ENCODE data around the gene PRSS50.

The PRSS50 gene

DNA sequence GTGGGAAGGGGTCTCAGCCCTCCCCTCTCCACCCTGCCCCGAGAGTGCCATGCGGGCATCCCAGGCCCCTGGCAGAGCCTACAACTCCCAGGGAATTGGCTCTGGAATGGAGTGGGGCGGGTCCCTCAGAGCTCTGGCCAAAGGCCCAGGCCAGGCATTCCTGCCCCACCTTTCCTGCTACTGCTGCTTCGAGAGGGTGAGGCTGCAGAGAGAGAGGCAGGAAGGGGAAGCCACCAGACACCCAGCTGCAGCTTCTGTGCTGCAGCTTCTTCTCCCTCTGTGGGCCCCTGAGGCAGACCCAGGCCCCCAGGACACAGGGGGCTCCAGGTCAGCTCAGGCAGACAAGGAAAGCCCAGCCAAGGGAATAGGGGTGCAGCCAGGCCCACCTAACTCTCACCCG is 26.9 kb downstream of the PRSS50 start:
- DNase-seq, result no peak

DNA sequence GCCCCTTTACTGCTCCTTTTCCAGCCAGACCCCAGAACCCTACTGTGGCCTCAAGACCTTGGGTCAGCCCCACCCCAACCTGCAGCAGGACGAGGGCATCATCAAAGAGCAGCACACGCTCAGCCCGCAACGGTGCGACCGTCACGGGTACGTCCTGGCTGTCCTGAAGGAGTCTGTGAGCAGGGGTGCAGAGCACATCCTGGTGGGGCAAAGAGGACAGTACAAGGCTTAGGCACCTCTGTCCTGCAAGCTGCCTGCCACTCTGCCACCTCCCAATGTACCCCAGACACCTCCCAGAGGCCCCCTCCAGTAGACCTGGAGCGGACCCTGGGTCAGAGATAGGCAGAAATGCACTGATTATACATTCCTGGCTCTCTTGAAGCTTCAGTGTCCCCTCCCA is 32.2 kb downstream of the PRSS50 start:
- no peak for DNase-seq

DNA sequence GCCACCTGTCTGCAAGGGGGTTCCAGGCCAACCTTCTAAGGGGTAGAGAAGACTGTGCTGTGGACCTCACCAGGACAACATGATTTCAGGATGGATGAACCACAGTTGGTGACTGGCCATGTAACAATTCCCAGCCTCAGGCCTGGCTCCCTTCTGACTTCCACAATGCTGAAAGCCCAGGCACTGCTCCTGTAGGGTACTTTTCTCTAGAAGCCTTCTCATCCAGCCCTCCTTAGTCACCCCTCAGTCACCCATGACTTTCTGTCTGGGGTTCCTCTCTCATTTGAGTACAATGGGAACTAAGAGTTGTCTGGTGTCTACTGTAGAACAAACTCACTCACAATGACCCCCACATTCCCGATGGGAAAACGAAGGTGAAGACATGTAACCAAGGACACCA is 32.8 kb downstream of the PRSS50 start:
- DNase-seq, result no peak

DNA sequence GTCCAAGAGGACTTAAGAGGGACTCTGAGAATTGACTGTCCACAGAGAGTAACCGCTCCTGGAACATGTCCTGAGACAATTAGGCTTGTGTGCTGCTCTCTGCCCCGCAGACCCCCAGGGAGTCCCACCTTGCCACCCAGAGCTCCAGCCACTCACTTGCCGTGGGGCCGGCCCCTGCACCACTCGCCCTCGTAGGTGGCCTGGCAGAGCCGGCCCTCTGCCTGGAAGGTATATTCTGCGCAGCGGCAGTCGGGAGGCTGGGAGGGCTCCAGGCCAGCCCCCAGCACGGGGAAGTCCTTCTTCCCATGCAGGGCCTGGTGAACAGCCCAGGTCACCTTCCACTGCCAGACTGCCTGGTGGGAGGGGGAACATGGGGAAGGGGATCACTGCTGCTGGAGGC is 34.7 kb downstream of the PRSS50 start:
- no peak for DNase-seq

DNA sequence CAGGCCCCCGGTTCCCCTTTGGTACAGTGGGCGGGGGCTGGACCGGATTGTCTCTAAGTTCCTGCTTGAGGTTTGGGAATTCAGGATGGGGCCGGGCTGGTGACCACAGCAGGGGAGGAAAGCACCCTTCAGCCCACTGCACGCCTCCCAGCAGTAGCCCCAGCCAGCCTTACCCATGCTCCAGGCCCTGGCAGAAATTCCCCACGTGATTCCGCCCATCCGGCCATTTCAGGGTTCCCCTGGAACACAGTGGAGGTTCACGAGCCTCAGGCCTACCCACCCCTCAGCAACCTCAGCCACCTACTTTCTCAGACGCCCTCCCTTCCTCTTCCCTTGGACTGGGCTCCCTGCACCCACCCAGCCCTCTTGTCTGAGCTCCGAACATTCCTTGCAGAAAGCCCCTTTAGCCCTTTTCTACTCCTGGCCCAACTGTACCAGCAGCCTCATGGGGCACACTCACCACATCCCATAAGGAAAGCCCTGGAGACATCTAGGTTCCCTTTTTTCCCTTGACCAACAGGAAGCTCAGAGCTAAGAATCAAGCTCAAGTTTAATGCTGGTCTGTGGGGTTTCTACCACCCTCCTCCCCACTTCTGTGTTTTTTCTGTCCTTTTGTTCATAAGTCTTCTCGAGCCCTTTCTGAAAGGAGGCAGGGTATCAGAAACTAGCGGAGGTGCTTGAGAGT is 35.7 kb downstream of the PRSS50 start:
- DNase-seq, result no peak

DNA sequence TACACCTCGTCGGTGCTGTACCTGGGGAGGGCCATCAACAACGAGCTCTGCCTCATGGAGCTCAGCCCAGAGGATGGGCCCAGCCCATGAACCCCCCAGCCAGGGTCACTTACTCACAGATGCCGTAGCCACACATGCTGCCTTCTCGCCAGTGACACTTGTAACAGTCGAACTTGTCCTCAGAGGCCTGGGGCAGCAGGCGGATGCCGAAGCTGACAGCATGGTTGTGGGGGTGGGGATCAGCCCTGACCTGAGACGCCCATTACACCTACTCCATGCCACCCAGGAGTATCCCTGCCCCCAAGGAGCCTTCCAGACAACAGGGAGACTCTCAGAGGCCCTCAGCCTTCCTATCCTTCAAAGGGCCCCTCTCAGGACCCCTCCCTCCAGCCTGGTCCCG is 36.3 kb downstream of the PRSS50 start:
- DNase-seq, result no peak

DNA sequence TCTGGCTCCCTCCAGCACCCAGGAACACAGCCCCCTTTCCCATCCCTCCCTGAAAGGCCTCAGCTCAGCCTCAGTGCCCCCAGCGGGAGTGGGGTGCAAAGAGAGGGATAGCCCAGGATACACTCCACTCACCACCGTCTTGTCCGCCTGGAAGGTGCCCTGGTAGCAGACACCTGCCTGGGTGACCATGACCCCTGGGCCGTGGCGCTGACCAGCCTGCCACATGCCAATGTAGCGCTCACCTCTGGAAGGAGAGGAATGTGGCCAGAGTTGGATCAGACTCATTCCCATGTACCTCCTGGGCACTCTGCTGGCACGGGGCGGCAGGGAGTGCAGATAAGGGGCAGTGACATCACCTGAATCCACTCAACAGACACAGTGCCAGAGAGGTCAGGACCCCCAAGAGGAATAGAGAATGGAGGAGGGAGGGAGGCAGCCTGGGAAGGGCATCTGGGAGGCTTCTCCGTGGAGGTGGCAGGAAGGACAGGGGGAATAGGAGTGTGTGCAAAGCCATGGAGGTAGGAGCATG is 37.3 kb downstream of the PRSS50 start:
- no peak for DNase-seq

DNA sequence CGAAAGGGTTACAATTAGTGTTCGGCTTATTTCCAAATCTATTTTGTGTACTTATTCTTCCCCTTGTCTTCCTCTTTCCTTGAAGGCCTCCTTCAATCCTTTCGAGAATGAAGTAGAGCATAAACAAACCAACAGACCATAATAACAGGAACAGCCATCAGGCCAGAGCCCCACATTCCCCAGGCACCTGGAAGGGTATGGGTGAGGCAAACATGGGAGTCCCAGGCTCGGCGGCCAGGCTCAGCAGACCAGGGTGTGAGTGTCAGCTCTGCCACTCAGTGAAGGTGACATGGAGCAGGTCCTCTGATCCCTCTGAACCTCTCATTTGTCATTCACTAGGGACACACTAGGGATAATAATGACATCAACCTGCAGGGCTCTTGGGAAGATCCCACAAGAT is 38.0 kb downstream of the PRSS50 start:
- no peak for DNase-seq

DNA sequence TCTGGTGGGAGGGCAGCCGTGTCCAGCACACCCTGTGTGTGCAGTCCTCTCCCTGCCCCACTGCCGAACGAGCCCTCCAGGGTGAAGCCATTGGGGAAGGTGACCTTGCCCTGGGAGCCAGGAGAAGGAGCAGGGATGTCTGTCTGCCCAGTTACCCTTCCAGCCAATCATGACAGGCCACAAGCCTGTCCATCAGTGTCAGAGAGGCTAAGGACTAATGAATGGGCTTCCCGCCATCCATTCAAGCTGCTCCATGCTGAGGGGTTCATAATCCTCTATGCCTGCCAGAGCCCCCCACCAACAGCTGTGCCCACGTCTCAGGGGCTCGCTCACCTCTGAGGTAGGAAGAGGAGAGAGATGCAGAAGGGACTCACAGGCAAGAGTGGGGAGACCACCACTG is 39.4 kb downstream of the PRSS50 start:
- no peak for DNase-seq

DNA sequence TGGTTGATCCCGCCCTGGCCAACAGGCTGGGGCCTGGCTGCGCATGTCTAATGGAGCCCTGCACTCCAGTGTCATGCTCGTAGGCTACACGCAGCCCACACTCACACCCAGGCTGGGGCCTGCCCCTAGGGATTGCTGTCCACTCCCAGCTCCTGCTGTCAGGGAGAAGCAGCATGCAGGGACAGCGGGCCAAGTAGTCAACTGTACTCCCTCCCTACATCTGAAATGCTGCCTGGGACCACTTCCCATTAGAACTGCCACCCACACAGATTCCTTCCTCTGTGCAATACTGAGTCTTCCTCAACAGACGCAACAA is 40.3 kb downstream of the PRSS50 start:
- DNase-seq, result no peak

DNA sequence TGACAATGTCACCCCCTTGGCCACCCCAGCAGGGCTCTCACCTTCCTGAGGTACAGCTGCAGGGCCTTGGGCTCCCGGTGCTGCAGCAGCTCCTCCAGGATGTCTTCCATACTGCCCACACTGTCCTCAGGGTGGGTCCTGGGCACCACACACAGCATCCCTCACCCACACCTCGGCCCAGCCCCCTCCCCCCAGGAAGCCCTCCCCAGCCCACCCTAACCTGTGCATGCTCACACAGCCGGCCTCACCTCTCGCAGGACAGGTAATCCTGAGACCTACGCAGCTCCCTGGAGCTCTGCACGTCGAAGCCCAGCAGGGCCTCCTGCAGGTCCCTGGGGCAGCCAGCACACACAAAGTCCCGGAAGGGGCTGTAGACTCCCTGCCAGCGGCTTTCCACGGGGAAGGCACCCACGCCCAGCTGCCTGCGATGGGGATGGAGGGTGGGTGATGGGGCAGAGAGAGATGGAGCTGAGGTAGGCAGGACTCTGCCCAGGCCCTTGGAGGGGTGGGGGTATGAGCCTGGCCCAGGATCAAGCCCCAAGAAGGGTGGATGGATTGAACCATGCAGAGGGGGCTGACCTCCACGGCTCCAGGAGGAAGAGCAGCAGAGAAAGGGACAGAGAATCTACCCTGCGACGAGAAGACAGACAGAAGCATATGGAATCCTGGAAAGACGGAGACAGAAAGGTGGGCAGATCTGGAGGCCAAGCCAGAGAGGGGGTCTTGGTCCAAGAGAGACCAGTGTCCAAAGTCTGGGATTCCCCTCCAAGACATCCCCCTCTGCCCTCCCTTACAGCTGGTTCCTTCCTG is 40.9 kb downstream of the PRSS50 start:
- no peak for DNase-seq

DNA sequence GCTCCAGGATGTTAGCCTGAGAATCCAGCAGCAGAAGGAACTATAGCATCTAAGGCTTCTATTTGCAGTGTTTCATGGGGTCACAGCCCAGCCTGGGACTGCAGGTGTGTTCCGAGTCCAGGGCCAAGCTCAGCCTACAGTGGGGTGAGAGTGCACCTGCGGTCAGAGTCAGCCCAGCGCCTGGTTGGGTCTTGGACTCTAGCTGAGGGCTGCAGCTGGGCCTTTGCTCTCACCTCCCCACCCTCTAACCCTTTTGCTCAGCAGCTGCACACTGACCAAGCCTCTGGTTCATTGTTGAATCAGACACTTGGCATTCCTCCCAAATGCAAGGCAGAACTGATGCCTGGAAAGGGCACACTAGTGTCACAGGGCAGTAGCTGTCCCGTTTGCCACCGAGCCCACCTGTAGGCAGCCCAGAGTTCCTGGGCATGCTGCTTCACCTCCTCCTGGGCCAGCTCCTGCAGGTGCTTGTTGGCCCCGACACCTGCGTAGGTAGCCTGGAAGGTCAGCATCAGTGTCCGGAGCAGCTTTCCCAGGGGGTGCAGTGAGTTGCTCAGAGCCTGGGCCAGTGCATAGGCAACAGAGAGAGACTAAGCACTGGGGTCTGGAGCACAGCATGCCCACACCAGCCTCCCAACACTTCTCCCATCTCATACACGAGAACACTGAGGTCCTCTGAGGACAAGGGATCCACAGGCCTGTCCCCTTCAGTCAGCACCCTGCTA is 41.7 kb downstream of the PRSS50 start:
- DNase-seq, result no peak

DNA sequence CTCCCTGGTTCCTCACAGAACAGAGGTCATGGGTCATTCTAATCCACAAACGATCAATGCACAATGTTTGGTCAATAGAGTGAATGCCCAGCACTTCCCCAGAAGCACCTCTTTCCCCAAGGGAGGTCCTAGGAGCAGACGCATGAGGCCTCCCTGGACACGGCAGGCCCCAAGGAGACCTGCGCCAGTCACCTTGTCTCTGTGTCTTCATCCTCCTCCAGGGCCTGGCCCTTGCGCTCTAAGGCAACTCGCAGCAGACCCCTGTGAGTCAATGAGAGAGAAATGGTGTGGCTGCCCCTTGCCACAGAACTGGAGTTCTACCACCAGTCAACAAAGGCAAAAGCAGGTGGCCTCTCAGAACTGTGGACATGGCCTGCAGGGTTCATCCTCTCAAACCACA is 42.2 kb downstream of the PRSS50 start:
- no peak for DNase-seq

DNA sequence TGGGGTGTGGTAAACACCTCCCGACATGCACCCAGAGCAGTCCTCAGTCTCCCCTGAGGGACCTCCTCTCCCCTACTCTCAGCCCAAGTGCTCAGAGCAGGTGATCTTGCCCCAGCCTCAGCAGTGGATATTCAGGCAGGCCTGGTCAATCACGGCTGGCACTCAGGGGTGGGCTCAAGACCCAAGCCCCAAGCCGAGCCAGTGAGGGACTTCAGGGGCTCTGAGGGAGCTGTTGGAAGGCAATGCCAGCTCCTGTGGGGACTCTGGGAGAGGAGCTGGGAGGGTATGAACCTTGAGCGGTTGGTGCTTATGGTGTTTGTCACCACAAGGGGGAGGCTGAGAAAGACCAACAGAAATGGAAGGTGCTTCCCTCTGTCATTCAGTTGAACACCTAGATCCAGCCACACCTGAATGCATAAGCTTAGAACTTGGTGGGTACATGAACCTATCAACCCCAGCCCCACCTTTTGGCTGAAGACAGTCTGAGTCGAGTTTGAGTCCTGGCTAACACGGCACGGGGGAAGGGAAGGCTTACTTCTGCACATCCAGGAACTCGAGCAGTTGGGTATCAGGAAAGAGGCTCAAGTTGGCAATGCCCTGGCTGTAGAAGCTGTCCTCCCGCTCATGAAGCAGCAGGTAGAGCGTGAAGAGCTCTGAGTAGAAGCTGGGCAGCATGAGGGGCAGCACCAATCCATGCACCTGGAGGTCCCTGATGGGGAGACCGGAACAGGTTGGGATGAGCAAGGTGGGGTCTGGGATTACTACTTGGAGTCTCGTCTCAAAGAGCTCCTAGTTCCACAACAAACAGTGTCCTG is 43.4 kb downstream of the PRSS50 start:
- no peak for DNase-seq

DNA sequence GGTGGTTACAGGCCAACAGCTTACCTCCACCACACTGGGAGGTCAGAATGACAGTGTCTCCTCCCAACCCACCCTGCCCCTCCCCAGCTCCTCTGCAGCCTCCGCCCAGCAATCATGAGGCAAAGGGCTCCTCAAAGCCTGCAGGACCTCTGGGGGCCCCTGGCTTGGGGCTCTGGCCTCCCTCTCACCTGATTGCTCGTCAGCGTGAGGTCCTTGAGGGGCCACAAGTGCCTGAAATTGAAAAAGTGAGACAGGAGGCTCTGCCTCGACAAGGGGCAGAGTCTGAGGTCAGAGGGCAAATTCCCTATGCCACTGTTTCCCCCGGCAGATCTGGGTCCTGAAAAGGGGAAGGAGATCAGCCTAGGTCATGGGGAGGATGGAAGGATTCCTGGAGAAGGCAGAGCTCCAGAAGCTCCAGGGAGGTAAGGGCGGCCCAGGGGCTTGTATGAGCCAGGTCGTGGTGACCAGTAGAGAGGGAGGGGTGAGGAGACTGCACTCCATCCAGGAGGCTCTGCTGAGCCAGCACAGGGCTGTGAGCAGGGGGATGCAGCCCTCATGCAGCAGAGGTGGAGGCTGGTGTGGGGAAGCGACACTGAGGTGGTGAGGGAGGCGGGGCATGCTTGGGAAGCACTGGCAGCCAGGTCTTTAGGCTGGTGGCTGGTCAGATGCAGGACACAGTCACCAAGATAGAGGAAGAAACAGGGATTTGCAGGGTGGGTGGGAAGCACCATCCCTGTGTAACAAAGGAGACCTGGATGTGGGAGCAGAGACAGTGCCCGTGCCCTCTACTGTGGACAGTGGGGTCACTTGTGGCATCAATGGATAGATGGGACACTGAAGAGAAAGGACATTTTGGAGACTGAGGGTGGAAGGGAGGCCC is 44.3 kb downstream of the PRSS50 start:
- no peak for DNase-seq

DNA sequence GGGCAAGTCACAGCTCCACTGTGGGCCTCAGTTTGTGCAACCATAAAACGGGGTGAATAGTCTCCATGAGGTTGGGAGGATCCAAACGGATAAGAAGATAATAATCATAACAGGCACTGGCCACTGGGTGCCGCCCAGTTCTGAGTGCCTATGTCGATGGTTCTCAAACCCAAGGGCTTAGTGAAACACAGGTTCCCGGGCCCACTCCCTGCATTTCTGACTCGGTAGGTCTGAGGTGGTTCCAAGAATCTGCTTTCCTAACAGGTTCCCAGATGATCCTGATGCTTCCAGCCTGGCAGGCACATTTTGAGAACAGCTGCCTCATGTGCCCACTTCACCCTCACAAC is 45.3 kb downstream of the PRSS50 start:
- no peak for DNase-seq

DNA sequence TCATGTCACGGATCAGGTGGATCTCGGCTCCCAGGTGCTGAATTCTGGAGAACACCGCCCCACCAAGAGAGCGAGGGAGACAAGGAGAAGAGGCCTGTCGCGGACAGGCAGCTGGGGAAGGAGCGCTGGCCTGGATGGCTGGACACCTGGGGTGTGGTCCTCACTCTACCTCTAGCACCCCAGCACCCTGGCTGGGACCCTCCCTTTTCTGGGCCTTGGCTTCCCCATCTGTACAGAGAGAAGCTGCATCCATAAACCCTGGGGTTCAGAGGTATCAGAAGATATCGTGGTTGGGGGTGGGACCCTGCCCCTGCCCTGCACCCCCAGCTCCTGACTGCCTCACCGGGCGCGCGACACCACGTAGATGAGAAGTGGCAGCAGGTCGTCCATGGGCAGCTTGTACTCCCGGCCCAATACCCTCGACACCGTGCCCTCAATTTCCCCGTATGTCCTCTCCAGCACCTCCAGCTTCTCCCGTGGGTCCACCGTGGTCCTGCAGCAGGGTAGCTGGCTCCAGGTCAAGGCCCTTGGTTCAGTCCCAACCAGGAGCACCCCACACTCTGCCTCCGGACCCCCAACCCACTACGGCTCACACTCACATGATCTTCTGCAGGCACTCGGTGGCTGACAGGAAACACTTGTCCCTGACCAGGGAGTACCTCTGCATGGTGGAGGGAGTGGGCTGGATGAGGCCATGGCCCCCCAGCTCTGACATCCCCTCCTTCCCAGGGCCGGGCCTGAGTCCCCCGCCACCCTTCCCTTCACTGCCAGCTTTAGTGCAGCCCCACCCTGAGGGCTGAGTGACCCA is 45.9 kb downstream of the PRSS50 start:
- no peak for DNase-seq

DNA sequence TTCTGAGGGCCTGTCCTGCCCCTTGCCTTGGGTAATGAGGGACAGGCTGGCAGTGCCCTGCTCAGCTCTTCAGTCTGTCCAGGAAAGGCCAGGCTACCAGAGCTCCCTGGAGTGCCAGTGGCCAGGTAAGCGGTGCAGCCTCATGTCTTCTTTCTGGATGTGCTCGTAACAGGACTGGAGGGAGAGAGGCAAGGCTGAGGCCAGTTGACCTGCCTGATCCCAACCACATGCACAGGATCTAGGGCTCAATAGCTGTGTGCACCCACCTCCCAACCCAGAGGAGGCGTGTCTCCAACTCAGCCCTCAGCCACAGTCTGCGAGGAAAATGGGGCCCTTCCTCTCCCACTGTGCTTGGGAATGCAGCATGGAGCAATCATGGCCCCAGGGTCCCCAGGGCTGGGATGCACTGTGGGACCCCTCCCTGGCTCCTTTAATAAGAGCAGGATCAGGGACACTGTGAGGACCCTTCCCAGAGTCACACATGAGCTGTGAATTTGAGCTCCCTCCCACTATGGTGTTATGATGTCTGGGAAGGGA is 46.7 kb downstream of the PRSS50 start:
- no peak for DNase-seq

DNA sequence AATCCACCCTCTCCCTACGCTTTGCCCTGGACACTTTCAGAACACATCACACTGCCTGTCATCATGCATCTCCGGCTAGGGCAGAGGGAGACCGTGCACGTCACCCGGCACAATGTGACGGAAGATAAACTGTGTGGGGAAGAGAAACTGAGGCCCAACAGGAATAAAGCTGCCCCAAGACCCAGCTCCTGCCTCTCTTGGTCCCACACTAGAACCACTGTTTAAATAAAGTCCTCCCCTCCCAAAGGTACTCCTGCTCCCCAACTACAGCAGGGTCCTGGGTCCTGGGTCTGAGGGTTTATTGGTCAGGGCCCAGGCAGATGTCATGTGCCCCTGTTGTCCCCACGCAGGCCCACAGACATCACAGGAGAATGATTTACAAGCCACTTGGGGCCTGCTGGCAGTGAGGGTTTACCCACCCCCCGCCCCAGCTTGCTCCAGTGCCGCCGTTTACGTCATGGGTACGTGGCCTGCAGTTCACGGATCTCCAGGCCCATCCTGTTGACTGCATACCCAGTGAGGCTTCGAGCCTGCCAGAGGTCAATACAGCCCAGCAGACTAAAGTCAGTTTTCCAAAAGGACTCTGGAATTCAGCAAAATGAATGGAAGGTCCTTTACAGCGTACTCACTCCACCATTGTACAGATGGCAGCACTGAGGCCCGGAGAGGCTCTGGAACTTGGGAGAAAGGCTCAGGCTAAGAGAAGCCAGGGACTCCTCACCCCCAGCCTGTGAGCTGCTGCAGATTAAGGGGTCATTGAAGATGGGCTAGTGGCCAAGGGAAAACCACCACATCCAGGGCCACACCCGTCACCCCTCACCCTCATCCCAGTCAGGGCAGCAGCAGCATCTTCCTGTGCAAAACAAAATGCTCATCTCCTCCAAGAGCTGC is 47.4 kb downstream of the PRSS50 start:
- DNase-seq, result no peak
